Omental fat pad (tissue), 4 donors: Measurements from ENCODE around the gene AOPEP. TPM values are rescaled to one million over a fixed set of nuclear protein-coding genes. Genes with fewer than 3 reads are reported as not detected.

Source experiments
- ATAC-seq: fragments of 150-250 bp; one replicate; pipeline ENCODE4 v1.9.1; 2016; ENCODE audit warnings: mild to moderate bottlenecking, moderate library complexity; ENCODE audit not compliant: low FRiP score
- DNase-seq: peaks from one replicate; pipeline ENCODE4 v3.0.0-alpha.2; 2019; ENCODE audit warnings: low spot score
- CTCF ChIP-seq, 3 donors: fragments of 450-650 bp; IDR thresholded peaks; one replicate each; pipeline ENCODE4 v1.5.1; 2016 to 2017; ENCODE audit warnings: antibody characterized with exemption in 3 of 3, mild to moderate bottlenecking in 3 of 3, moderate library complexity in 2 of 3
- total RNA-seq, 4 donors: library from RNA; depleted of rRNA; stranded (reverse); fragments of >200 nt; gene quantifications; one replicate each; pipeline ENCODE4 v1.1.0, GENCODE V29; 2016

AOPEP gene
- total RNA-seq, 4 donors from 2014 or later, result 45.9 to 102 (median 55.1) TPM

DNA sequence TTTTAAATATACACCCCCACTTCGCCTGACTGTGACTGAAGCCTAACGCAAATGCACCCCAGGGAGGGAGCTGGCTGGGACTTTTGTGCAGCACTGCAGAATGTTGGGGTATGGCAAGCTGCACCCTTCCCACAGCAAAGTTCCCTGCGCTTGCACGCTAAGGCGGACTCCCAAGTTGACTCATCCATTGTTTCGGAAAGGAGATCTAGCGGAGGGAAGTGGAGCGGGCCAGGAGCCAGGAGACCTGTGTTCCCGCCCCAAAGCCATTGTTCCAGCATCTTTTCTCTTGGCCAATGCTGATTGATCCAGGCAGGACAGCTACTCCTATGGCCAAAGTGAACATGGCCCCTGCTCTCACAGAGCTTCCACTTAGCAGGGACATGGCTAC, 202.9 kb downstream of the AOPEP start:
- TF ChIP-seq CTCF (IDR thresholded peaks at IDR 0.05), result no peak
- ATAC-seq (no peak), DNase-seq (no peak)

GRCh38 chr9:94931036-94931633, 204.6 kb downstream of the AOPEP start:
- DNase-seq, result no peak
- TF ChIP-seq CTCF (IDR thresholded peaks at IDR 0.05), result no peak
- no peak for ATAC-seq

DNA sequence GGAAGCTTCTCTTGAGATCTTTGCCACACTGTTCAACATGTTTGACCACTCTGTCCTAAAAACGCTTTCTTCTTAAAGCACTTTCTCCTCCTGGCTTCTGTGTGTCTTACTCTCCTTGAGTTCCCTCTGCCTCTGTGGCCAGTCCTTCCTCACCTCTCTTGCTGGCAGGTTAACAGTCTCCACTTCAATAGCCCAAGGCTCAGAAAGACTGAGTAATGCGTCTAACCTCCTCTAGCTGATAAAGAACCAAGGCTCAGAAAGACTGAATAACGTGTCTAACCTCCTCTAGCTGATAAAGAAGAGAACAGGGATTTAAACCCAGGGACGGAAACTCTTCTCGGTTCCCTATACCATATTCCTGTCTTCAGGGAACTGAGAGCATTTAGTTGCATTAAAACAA, 205.2 kb downstream of the AOPEP start:
- no peak for DNase-seq
- TF ChIP-seq CTCF (IDR thresholded peaks at IDR 0.05), result no peak
- ATAC-seq, result no peak

- TF ChIP-seq CTCF (IDR thresholded peaks at IDR 0.05), result no peak
Observed at GRCh38 chr9:94932652-94933510, 206.4 kb downstream of the AOPEP start.

DNA sequence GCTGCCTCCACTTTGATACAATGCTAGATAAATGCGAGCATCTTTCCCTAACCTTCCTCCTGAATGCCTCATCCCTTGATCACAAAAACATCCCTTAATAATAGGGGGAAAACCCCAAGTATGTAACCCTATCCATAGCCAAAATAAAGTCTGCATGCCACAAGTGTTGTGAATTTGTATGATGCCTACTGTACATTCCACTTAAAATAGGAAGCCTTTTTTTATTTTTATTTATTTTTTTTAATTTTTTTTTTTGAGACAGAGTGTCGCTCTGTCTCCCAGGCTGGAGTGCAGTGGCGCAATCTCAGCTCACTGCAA, 207.0 kb downstream of the AOPEP start:
- no peak for ATAC-seq
- TF ChIP-seq CTCF (IDR thresholded peaks at IDR 0.05), result no peak
- DNase-seq, result no peak

More at GRCh38 chr9:94932652-94933510, 206.4 kb downstream of the AOPEP start:
- ATAC-seq (no peak), DNase-seq (no peak)

GRCh38 chr9:94934816-94935328, 208.4 kb downstream of the AOPEP start:
- TF ChIP-seq CTCF (IDR thresholded peaks at IDR 0.05), result no peak
- ATAC-seq (no peak), DNase-seq (no peak)

GRCh38 chr9:94935396-94935795, 208.9 kb downstream of the AOPEP start:
- ATAC-seq (no peak), DNase-seq (no peak)
- TF ChIP-seq CTCF (IDR thresholded peaks at IDR 0.05), result no peak
